ENCODE measurements around the gene LAMA5. TPM values are rescaled to one million over a fixed set of nuclear protein-coding genes. Genes with fewer than 3 reads are reported as not detected.
A peak's percentile ranks its signal among the peaks of the same experiment; 100 is the strongest.

LAMA5 gene
- total RNA-seq, 3 donors from 2014 or later, result 16.6 to 114 (median 53.3) TPM

DNA sequence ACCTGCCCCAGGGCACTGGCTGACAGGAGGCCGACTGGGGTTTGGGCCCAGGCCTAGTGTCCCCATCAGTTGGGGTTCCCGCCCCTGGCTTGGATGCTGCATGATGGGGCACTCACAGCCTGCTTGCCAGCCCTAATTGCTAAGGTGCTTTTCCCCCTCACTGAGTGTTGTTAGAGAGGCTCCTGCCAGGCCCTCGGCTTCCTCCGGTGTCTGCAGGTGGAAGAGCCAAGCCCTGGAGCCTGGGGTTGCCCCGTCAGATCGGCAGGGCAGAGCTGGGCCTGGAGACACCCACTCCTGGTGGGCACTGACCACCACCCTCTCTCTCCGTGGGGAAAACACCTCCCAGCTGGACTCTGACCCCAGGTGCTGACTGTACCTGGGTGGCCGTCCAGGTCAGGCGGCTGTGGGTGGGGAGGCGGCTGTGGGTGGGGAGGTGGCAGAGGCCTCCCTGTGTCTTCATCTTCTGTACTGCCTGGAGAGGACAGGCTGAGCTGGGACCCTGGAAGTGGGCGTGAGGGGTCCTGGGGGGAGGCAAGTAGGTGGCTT, 46.0 kb upstream of the LAMA5 start:
- Histone ChIP-seq H3K27ac (no peak overlapping the region), H3K9me3 (no peaks in the 10 kb centered on the region), H3K36me3 (no peaks in the 10 kb centered on the region), H3K4me3 (no peak overlapping the region), H3K27me3 (peaks cover 0 to 4% of the 10 kb centered on the region in 2 donors), H3K4me1 (peaks cover 0 to 20% of the 10 kb centered on the region in 2 donors)
- DNase-seq (ENCODE audit: low spot score in 2 of 2), result no peak
- intact Hi-C loops (cut with DNase I; ENCODE audit: low total_unique reads), result no loop called here
- TF ChIP-seq, protein P1, sequence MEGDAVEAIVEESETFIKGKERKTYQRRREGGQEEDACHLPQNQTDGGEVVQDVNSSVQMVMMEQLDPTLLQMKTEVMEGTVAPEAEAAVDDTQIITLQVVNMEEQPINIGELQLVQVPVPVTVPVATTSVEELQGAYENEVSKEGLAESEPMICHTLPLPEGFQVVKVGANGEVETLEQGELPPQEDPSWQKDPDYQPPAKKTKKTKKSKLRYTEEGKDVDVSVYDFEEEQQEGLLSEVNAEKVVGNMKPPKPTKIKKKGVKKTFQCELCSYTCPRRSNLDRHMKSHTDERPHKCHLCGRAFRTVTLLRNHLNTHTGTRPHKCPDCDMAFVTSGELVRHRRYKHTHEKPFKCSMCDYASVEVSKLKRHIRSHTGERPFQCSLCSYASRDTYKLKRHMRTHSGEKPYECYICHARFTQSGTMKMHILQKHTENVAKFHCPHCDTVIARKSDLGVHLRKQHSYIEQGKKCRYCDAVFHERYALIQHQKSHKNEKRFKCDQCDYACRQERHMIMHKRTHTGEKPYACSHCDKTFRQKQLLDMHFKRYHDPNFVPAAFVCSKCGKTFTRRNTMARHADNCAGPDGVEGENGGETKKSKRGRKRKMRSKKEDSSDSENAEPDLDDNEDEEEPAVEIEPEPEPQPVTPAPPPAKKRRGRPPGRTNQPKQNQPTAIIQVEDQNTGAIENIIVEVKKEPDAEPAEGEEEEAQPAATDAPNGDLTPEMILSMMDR (IDR thresholded peaks at IDR 0.05), result no peak
- TF ChIP-seq POLR2AphosphoS5 (IDR thresholded peaks at IDR 0.05) (no peak), POLR2A (IDR thresholded peaks at IDR 0.05) (no peak)

DNA sequence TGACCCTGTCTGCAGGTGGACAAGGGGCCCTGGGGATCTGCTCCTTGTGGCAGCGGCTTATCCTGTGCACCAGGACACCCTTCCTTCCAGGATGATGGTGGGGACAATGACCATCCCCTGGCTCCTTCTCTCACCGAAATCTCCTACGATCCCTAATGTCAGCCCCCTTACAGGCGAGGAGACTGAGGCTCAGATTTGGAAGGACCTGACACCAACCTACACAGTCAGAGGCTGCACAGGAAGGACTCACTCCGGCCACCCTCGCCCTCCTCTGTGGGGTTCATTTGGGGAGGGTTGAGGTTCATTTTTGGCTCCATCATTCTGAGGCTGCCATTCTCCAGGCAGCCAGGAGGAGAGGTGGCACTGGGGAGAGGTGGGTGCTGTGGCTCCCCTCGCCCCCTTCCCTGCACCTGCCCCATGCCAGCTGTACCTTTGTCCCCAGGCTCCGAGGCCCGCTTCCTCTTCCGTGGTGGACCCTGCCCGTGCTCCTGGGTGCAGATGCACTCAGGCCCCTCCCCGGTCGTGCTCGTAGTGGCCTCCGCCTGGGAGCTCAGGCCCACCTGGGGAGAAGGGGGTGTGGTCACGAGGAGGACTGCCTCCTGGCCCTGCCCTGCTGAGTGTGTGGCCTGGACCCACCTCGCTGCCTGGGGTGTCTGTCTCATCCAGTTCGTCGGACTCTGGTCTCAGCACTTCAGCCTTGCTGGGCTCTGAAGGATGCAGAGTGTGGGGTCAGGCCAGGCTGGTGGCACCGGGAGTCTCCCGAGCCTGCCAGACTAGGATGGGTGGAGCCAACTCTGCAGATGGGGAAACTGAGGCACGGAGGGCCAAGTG, 45.3 kb upstream of the LAMA5 start:
- Histone ChIP-seq H3K9me3 (no peaks in the 10 kb centered on the region), H3K27ac (no peak overlapping the region), H3K4me1 (peaks cover 3 to 20% of the 10 kb centered on the region in 2 donors), H3K27me3 (peaks cover 0 to 4% of the 10 kb centered on the region in 2 donors), H3K36me3 (no peaks in the 10 kb centered on the region), H3K4me3 (no peak overlapping the region)
- TF ChIP-seq, protein P1 (IDR thresholded peaks at IDR 0.05), result no peak
- no peak for TF ChIP-seq POLR2A (IDR thresholded peaks at IDR 0.05)
- intact Hi-C loops (cut with DNase I; ENCODE audit: low total_unique reads), result no loop called here
- no peak for DNase-seq (ENCODE audit: low spot score in 2 of 2)

DNA sequence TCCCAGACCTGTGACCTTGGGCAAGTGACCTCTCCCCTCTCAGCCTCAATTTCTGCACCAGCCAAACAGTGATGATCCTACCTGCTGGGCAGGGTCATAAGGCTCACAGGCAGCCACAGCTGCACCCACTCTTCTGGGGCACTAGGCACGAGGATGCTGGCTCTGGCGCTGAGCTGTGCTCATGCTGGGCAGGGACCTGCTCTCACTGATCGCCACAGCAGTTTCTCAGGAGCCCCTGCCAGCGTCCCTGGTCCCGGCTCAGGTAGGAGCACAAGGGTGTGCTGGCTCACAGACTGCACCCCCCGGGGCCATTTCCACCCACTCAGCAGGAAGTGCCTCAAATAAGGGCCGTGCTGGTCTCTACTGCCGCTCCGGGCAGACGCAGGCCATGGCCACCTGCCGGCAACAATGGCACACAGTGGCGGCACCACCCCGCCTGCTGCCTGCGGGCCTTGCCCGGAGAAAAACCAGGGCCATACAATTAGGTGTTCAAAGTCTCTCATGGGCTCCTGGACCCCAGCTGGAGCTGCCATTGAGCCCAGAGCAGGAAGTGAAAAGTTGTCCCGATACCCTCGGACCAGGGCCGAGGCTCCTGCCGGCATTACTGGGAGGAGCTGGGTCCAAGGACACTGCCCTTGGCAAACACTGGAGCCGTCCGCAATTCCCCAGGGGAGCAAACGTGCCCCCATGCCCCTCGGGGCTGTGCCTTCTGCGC, 44.5 kb upstream of the LAMA5 start:
- TF ChIP-seq, protein P1 (IDR thresholded peaks at IDR 0.05), result no peak
- TF ChIP-seq POLR2A (IDR thresholded peaks at IDR 0.05), result no peak
- no peaks in the 10 kb centered on the region for H3K36me3 ChIP-seq
- no peak for DNase-seq (ENCODE audit: low spot score in 2 of 2)
- intact Hi-C loops (cut with DNase I; ENCODE audit: low total_unique reads), result no loop called here
- no peak overlapping the region for H3K4me3 ChIP-seq
- no peaks in the 10 kb centered on the region for H3K9me3 ChIP-seq
- no peak overlapping the region for H3K27ac ChIP-seq
- H3K4me1 ChIP-seq, result peaks cover 5 to 20% of the 10 kb centered on the region in 2 donors
- H3K27me3 ChIP-seq, result peaks cover 0 to 4% of the 10 kb centered on the region in 2 donors

DNA sequence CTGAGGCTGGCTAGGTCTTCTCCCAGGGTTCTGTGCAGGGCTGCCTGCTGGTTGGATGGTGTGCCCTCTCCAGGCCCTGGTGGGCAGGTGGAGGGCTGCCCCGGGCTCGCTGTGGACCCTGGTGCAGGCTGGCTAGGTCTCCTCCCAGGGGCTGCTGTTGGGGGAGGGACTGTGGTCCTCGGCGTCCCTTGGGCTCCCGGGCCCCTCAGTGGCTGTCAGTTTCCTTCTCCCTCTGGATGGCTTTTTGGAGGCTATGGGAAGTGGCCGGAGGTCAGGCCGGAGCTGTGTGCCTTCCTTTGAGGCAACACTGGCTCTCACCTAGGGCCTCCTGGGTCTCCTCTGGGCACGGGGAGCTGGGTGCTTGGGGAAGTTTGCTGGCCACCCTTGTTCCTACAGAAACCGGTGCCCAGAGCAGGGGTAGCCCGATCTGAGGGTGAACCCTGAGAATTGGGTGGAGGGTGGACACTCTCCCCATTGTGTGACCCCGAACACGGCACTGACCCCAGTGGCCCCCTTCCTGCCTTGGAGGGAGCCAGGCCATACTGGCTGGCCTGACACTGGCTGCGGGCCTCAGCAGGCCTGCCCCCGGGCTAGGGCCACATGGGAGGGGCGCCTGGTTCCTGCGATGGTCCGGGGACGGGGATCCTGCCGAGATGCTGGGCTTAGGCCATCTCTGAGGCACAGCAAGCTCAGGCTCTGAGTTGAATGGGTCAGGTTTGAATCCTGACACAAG, 43.8 kb upstream of the LAMA5 start:
- Histone ChIP-seq H3K36me3 (no peaks in the 10 kb centered on the region), H3K9me3 (no peaks in the 10 kb centered on the region), H3K4me3 (no peak overlapping the region), H3K27me3 (peaks cover 0 to 4% of the 10 kb centered on the region in 2 donors), H3K4me1 (peaks cover 5 to 26% of the 10 kb centered on the region in 2 donors), H3K27ac (peak overlapping the region in 1 of 2 donors; percentile 2)
- no peak for DNase-seq (ENCODE audit: low spot score in 2 of 2)
- TF ChIP-seq, protein P1 (IDR thresholded peaks at IDR 0.05), result no peak
- no peak for TF ChIP-seq POLR2AphosphoS5 (IDR thresholded peaks at IDR 0.05)
- TF ChIP-seq POLR2A (IDR thresholded peaks at IDR 0.05), result no peak
- intact Hi-C loops (cut with DNase I; ENCODE audit: low total_unique reads), result no loop called here

Measured in breast epithelium (tissue), 4 donors.